Measurements from ENCODE around the gene BUD31.

BUD31 gene

DNA sequence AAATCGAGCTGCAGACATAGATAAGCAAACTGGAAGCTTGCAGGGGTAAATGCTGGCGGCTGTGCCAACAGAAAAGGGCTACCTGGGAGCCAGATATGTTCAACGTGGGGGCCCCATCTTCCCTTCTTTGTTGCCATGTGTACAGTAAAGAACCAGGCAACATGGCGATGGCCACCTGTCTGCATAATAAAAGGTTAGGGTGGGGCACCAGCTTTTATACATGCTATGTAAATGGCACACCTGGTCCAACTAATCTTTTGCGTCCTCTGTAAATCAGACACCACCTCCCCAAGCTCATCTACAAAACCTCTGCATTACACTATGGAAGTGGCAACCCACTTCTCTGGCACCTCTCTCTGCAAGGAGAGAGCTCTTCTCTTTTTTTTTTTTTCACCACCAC is 13.9 kb downstream of the BUD31 start:
- Histone ChIP-seq H3K4me3 (ENCODE audit: low read depth, low read length) (no peak overlapping the region), H2BK12ac (ENCODE audit: low read length) (no peak overlapping the region), H4K12ac (ENCODE audit: low read depth, low read length) (no peak overlapping the region), H3K18ac (ENCODE audit: low read length) (no peak overlapping the region), H3K23ac (ENCODE audit: low read length) (no peak overlapping the region), H2AK5ac (ENCODE audit: low read length) (no peak overlapping the region), H3K4me1 (ENCODE audit: control insufficient read depth in 1 of 2, insufficient read depth in 2 of 2, low read length in 2 of 2) (no peaks in the 10 kb centered on the region), H3K9me3 (ENCODE audit: insufficient read depth, low read depth, low read length) (no peaks in the 10 kb centered on the region), H3K4me2 (ENCODE audit: low read length) (no peak overlapping the region), H4K8ac (ENCODE audit: low read depth, low read length) (no peak overlapping the region), H3K4ac (ENCODE audit: low read depth, low read length) (no peak overlapping the region), H3K36me3 (ENCODE audit: control insufficient read depth in 1 of 2, insufficient read depth in 2 of 2, low read length in 2 of 2) (peaks cover 69 to 77% of the 10 kb centered on the region in 2 experiments), H3K79me2 (ENCODE audit: control insufficient read depth, insufficient read depth, low read length, poor library complexity) (no peaks in the 10 kb centered on the region), H2BK5ac (ENCODE audit: low read depth, low read length, poor library complexity) (no peak overlapping the region), H3K9ac (ENCODE audit: low read length) (no peak overlapping the region), H3K27me3 (ENCODE audit: insufficient read depth, low read length) (no peaks in the 10 kb centered on the region), H2AFZ (ENCODE audit: insufficient read depth, low read length, poor library complexity) (no peak overlapping the region), H2BK120ac (ENCODE audit: insufficient read depth, low read length, poor library complexity) (no peak overlapping the region), H4K91ac (ENCODE audit: low read depth, low read length) (no peak overlapping the region), H3K27ac (ENCODE audit: low read depth, low read length) (no peak overlapping the region), H3K14ac (ENCODE audit: low read length) (no peak overlapping the region), H3K79me1 (ENCODE audit: low read length) (no peaks in the 10 kb centered on the region)
- DNase-seq = no peak
- no CpG with 5 or more reads among the region's 5 CpGs for WGBS (ENCODE audit: extremely low coverage, insufficient coverage, insufficient read length)

DNA sequence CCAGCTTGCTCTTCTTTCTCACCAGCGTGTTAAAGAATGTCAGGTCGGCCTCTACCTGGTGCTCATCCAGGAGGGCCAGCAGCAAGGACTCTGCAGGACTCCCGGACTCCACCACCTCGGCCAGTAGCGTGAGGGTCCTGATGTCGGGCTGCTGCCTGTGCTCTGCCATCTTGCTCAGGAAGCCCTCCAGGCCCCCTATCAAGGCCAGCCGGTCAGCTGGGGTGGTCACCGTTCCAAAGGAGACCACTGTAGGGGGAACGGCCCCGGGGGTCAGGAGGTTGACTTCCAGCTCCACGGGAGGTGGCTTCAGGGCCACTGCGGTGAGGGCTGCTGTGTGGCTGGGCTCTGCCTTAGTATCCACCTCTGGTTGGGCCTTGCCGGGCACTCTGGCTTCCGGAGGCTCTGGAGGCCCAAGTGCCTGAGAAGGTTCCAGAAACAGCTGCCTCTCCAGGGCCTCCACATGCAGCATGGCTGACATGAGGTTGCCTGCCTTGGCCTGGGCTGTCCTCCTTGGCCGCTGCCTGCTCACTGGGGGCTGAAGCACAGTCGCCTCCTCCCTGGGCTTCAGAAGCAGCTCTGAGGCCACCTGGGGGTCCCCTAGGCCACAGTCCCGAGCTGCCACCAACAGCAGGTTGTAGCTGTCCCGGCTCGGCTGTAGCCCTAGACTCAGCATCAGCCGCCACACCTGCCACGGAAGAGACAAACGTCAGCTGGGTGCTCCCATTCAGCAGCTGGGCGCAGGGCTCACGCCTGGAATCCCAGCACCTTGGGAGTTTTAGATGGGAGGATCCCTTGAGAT is 16.4 kb downstream of the BUD31 start:
- no peak overlapping the region for H3K4ac ChIP-seq (ENCODE audit: low read depth, low read length)
- H2BK12ac ChIP-seq (ENCODE audit: low read length) = no peak overlapping the region
- H3K18ac ChIP-seq (ENCODE audit: low read length) = no peak overlapping the region
- no peak overlapping the region for H3K9ac ChIP-seq (ENCODE audit: low read length)
- H4K8ac ChIP-seq (ENCODE audit: low read depth, low read length) = no peak overlapping the region
- no peak overlapping the region for H3K4me2 ChIP-seq (ENCODE audit: low read length)
- no peaks in the 10 kb centered on the region for H3K9me3 ChIP-seq (ENCODE audit: insufficient read depth, low read depth, low read length)
- H3K4me1 ChIP-seq (ENCODE audit: control insufficient read depth in 1 of 2, insufficient read depth in 2 of 2, low read length in 2 of 2) = no peaks in the 10 kb centered on the region
- no peak overlapping the region for H3K4me3 ChIP-seq (ENCODE audit: low read depth, low read length)
- no CpG with 5 or more reads among the region's 24 CpGs for WGBS (ENCODE audit: extremely low coverage, insufficient coverage, insufficient read length)
- H4K12ac ChIP-seq (ENCODE audit: low read depth, low read length) = no peak overlapping the region
- no peaks in the 10 kb centered on the region for H3K27me3 ChIP-seq (ENCODE audit: insufficient read depth, low read length)
- no peaks in the 10 kb centered on the region for H3K79me1 ChIP-seq (ENCODE audit: low read length)
- no peak overlapping the region for H2AFZ ChIP-seq (ENCODE audit: insufficient read depth, low read length, poor library complexity)
- H2BK120ac ChIP-seq (ENCODE audit: insufficient read depth, low read length, poor library complexity) = no peak overlapping the region
- no peak overlapping the region for H4K91ac ChIP-seq (ENCODE audit: low read depth, low read length)
- no peak overlapping the region for H3K14ac ChIP-seq (ENCODE audit: low read length)
- no peak overlapping the region for H2BK5ac ChIP-seq (ENCODE audit: low read depth, low read length, poor library complexity)
- no peak for DNase-seq
- H3K36me3 ChIP-seq (ENCODE audit: control insufficient read depth in 1 of 2, insufficient read depth in 2 of 2, low read length in 2 of 2) = peaks cover 63 to 71% of the 10 kb centered on the region in 2 experiments
- no peaks in the 10 kb centered on the region for H3K79me2 ChIP-seq (ENCODE audit: control insufficient read depth, insufficient read depth, low read length, poor library complexity)
- H2AK5ac ChIP-seq (ENCODE audit: low read length) = no peak overlapping the region
- H3K27ac ChIP-seq (ENCODE audit: low read depth, low read length) = no peak overlapping the region
- no peak overlapping the region for H3K23ac ChIP-seq (ENCODE audit: low read length)

DNA sequence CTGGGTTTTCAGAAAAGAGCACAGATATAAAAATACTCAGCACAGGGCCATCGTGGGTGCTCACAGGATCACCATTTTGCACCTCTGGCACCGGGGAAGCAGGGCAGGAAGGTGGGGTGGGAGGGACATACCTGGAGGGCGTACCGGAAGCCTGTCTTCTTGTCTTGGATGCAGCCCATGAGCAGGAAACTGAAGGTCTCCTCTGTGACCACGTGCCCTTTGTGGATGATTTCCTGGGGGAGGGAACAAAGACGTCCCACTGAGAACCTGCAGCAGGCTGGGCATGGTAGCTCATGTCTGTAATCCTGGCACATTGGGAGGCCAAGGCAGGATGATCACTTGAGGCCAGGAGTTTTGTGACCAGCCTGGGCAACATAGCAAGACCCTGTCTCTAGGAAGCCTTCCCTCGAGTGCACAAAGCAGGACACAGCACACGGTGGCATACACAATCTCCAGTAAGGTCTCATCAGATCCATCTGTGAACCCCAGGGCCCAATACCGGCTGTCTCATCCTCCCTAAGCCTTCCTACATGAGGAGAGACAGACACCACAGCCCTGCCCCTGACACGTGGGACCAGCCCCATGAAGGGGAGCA is 20.3 kb downstream of the BUD31 start:
- Histone ChIP-seq H3K4ac (ENCODE audit: low read depth, low read length) (no peak overlapping the region), H3K27me3 (ENCODE audit: insufficient read depth, low read length) (no peaks in the 10 kb centered on the region), H4K91ac (ENCODE audit: low read depth, low read length) (no peak overlapping the region), H3K4me2 (ENCODE audit: low read length) (no peak overlapping the region), H3K27ac (ENCODE audit: low read depth, low read length) (no peak overlapping the region), H3K4me1 (ENCODE audit: control insufficient read depth in 1 of 2, insufficient read depth in 2 of 2, low read length in 2 of 2) (peaks cover 11 to 22% of the 10 kb centered on the region in 2 experiments), H3K4me3 (ENCODE audit: low read depth, low read length) (no peak overlapping the region), H2AFZ (ENCODE audit: insufficient read depth, low read length, poor library complexity) (no peak overlapping the region), H4K8ac (ENCODE audit: low read depth, low read length) (no peak overlapping the region), H3K79me1 (ENCODE audit: low read length) (peaks cover 1% of the 10 kb centered on the region), H2AK5ac (ENCODE audit: low read length) (no peak overlapping the region), H3K18ac (ENCODE audit: low read length) (no peak overlapping the region), H3K14ac (ENCODE audit: low read length) (no peak overlapping the region), H3K23ac (ENCODE audit: low read length) (no peak overlapping the region), H4K12ac (ENCODE audit: low read depth, low read length) (no peak overlapping the region), H3K79me2 (ENCODE audit: control insufficient read depth, insufficient read depth, low read length, poor library complexity) (no peaks in the 10 kb centered on the region), H2BK12ac (ENCODE audit: low read length) (no peak overlapping the region), H2BK5ac (ENCODE audit: low read depth, low read length, poor library complexity) (no peak overlapping the region), H2BK120ac (ENCODE audit: insufficient read depth, low read length, poor library complexity) (no peak overlapping the region), H3K9me3 (ENCODE audit: insufficient read depth, low read depth, low read length) (no peaks in the 10 kb centered on the region), H3K9ac (ENCODE audit: low read length) (no peak overlapping the region), H3K36me3 (ENCODE audit: control insufficient read depth in 1 of 2, insufficient read depth in 2 of 2, low read length in 2 of 2) (peaks cover 60 to 70% of the 10 kb centered on the region in 2 experiments)
- no peak for DNase-seq
- whole genome bisulfite sequencing (ENCODE audit: extremely low coverage, insufficient coverage, insufficient read length) = no CpG with 5 or more reads among the region's 10 CpGs

DNA sequence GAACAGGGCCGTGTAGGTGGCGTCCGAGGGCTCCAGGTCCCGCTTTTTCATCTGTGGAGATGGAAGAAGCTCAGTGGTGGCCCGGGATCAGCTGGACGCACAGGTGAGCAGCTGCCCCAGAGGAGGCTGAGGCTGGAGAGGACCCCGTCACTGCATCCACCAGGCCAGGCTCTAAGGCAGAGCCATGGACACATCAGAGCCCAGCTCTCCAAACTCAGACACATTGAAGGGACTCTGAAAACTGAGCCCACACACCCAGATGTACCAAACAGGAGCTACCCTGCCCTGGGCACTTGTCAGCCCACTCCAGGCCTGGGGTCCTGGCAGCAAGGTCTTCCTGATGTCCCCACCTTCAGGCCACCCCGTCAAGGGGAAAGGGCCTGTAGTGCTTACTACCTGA is 21.0 kb downstream of the BUD31 start:
- DNase-seq = no peak
- Histone ChIP-seq H4K8ac (ENCODE audit: low read depth, low read length) (no peak overlapping the region), H3K23ac (ENCODE audit: low read length) (no peak overlapping the region), H3K4me3 (ENCODE audit: low read depth, low read length) (no peak overlapping the region), H2BK12ac (ENCODE audit: low read length) (no peak overlapping the region), H3K4me1 (ENCODE audit: control insufficient read depth in 1 of 2, insufficient read depth in 2 of 2, low read length in 2 of 2) (peaks cover 11 to 22% of the 10 kb centered on the region in 2 experiments), H3K14ac (ENCODE audit: low read length) (no peak overlapping the region), H3K9ac (ENCODE audit: low read length) (no peak overlapping the region), H3K9me3 (ENCODE audit: insufficient read depth, low read depth, low read length) (no peaks in the 10 kb centered on the region), H4K12ac (ENCODE audit: low read depth, low read length) (no peak overlapping the region), H3K27me3 (ENCODE audit: insufficient read depth, low read length) (no peaks in the 10 kb centered on the region), H3K4ac (ENCODE audit: low read depth, low read length) (no peak overlapping the region), H2AK5ac (ENCODE audit: low read length) (no peak overlapping the region), H3K36me3 (ENCODE audit: control insufficient read depth in 1 of 2, insufficient read depth in 2 of 2, low read length in 2 of 2) (peaks cover 58 to 69% of the 10 kb centered on the region in 2 experiments), H3K18ac (ENCODE audit: low read length) (peak overlapping the region; percentile 11), H3K27ac (ENCODE audit: low read depth, low read length) (no peak overlapping the region), H3K4me2 (ENCODE audit: low read length) (no peak overlapping the region), H4K91ac (ENCODE audit: low read depth, low read length) (no peak overlapping the region), H3K79me1 (ENCODE audit: low read length) (peaks cover 1% of the 10 kb centered on the region), H2AFZ (ENCODE audit: insufficient read depth, low read length, poor library complexity) (no peak overlapping the region), H2BK5ac (ENCODE audit: low read depth, low read length, poor library complexity) (no peak overlapping the region), H3K79me2 (ENCODE audit: control insufficient read depth, insufficient read depth, low read length, poor library complexity) (no peaks in the 10 kb centered on the region), H2BK120ac (ENCODE audit: insufficient read depth, low read length, poor library complexity) (no peak overlapping the region)
- no CpG with 5 or more reads among the region's 8 CpGs for WGBS (ENCODE audit: extremely low coverage, insufficient coverage, insufficient read length)
